Measurements from ENCODE around the gene CCDC179.

The CCDC179 gene

DNA sequence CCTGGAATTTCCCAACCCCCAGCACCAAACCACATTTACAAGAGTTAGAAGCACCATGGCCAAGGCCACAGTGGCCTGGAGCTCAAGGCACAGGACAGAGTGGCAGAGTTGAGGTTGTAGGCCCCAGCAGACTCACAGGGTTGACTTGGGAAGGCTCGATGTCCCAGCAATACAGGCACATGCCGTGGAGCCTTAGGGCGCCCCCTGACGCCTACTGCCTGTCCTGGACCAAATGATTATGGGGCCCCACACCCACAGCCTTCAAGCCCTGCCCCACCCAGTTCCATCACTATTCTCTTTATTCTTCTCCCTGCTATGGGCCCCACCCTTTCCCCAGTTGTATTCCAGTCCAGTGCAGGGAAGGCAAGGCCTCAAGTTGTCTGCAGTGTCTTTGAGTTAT lies at the start of gene CCDC179:
CCDC179 (minus strand) TSS at position 234 of the 400 bp plus-strand sequence; CDS start at position 181, 53 bp downstream.
- H3K27ac ChIP-seq, result no peak within 1 kb of the TSS
- no peak for TF ChIP-seq ZFX (IDR thresholded peaks at IDR 0.05; ENCODE audit: borderline replicate concordance)
- TF ChIP-seq, protein P1, sequence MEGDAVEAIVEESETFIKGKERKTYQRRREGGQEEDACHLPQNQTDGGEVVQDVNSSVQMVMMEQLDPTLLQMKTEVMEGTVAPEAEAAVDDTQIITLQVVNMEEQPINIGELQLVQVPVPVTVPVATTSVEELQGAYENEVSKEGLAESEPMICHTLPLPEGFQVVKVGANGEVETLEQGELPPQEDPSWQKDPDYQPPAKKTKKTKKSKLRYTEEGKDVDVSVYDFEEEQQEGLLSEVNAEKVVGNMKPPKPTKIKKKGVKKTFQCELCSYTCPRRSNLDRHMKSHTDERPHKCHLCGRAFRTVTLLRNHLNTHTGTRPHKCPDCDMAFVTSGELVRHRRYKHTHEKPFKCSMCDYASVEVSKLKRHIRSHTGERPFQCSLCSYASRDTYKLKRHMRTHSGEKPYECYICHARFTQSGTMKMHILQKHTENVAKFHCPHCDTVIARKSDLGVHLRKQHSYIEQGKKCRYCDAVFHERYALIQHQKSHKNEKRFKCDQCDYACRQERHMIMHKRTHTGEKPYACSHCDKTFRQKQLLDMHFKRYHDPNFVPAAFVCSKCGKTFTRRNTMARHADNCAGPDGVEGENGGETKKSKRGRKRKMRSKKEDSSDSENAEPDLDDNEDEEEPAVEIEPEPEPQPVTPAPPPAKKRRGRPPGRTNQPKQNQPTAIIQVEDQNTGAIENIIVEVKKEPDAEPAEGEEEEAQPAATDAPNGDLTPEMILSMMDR (IDR thresholded peaks at IDR 0.05), result no peak

DNA sequence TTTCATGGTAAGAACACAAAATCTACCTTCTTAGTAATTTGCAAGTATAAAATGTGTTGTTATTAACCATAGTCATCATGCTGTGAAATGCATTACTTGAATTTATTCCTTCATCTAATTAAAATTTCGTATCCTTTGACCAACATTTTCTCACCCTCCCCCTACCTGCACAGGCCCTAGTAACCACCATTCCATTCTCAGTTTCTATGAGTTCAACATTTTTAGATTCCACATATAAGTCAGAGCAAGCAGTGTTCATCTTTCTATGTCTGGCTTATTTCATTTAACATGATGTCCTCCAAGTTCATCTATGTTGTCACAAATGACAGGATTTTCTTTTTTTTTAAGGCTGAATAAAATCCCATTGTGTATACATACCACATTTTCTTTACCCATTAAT lies 43.5 kb upstream of the CCDC179 start:
- TF ChIP-seq, protein P1 (IDR thresholded peaks at IDR 0.05), result no peak
- no peak for TF ChIP-seq ZFX (IDR thresholded peaks at IDR 0.05; ENCODE audit: borderline replicate concordance)
- H3K27ac ChIP-seq, result no peak overlapping the region

DNA sequence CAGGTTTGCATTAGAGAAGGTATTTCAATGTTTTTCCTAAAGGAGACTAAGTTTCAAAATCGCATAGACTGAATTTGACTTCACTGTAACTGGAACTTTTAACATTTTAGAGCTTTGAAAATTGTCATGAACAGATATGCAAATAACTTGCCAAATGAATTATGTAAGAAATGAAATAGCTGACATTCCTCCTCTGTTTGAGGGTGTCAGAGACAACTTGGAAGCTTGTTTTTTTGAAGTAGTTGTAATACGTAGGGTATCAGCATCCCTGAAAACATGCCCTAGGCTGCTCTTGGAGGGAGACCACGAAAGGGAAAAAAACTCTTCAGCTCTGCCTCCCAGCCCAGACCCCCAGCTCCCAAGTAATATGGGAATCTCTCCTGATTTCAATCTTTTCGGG lies 41.3 kb upstream of the CCDC179 start:
- no peak overlapping the region for H3K27ac ChIP-seq
- TF ChIP-seq, protein P1 (IDR thresholded peaks at IDR 0.05), result no peak
- TF ChIP-seq ZFX (IDR thresholded peaks at IDR 0.05; ENCODE audit: borderline replicate concordance), result no peak

DNA sequence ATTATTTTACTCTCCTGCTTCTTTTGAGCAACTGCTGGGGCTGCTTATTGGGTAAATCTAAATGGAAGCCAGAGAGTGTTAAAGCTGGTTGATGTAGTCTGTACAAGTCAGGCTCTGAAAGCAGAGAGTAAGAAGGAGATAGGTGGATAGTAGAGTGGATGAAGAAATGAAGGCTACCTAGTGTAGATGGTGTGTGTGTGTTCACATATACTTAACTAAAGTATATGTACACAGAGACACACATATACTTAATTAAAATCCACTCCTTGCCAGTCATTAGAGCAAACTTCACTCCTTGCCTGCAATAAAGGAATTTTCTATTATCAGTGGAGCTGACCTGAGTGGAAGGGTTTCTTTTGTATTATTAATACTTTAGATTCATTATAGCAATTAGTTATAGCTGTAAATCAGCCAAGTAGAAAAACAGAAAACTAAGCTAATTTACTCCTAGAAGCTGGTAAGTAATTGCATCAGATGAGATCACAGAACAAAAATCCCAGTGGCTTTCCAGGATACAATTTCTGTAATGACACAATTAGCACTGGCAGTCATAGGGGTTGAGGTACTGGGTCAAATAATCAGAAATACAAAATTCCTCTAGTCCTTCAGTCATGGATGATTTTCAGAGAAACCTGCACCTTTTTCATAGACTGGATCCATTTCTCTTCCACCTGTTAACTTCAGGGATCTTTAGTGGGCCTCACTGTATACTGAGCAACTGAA lies 40.7 kb upstream of the CCDC179 start:
- TF ChIP-seq, protein P1 (IDR thresholded peaks at IDR 0.05), result no peak
- TF ChIP-seq ZFX (IDR thresholded peaks at IDR 0.05; ENCODE audit: borderline replicate concordance), result no peak
- no peak overlapping the region for H3K27ac ChIP-seq

DNA sequence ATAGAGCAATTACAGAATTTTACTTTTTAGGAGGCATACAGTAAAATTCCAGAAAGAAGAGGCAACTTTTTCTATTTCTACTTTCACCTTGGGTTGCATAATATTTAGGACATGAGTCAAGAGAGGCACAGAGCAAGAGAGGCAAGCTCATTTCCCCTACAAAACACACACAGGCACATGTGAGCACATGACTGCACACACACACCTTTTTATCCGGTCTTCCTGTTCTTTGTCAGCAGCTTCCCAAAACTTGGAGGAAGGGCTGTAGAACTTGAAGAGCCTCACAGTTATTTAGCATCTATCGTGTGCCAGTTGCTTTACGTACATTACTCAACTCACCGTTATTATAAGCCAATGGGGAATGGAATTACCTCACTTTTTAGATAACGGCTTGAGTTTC lies 37.8 kb upstream of the CCDC179 start:
- no peak overlapping the region for H3K27ac ChIP-seq
- no peak for TF ChIP-seq ZFX (IDR thresholded peaks at IDR 0.05; ENCODE audit: borderline replicate concordance)
- TF ChIP-seq, protein P1 (IDR thresholded peaks at IDR 0.05), result no peak

DNA sequence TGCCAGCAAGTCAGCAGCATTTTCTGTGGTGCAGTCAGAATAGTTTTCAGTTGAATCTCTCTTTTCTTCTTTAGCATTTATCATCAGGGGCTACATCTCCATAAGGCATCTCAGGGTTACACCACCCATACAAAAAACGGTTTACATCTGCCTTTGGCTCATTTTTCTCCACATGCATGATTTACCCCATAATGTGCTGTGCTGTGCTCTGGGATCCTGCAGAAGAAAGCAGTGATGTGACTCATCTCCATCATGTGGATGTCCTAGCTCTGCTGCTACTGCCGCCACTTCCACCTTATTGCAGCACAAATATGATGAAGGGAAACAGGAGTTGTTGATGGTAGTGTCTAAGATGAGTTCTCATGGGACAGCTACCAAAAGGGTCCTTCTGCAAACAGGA lies 30.0 kb upstream of the CCDC179 start:
- no peak overlapping the region for H3K27ac ChIP-seq
- TF ChIP-seq ZFX (IDR thresholded peaks at IDR 0.05; ENCODE audit: borderline replicate concordance), result no peak
- TF ChIP-seq, protein P1 (IDR thresholded peaks at IDR 0.05), result no peak

DNA sequence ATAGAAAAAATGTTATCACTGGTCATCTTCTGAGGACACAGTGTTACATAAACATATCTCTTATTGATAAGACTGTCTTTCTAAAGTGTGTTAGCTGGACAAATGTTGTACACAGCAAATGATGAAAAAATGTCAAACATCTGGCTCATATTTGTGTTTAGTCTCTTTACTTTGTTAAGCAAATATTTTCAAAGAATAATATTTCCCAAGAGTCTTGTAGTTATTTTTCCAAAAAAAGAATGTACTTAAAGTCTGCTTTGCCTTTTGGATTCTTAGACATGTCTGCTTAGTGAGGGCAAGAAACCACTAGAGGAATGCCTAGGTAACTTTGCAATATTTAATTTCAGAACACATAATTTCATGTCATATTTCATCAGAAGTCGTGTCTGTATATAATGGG lies 23.9 kb upstream of the CCDC179 start:
- TF ChIP-seq, protein P1 (IDR thresholded peaks at IDR 0.05), result no peak
- TF ChIP-seq ZFX (IDR thresholded peaks at IDR 0.05; ENCODE audit: borderline replicate concordance), result no peak
- H3K27ac ChIP-seq, result no peak overlapping the region

Data from 22Rv1 (cell line).